HEK293 (cell line): ENCODE results near the gene ADAT2.

Experiments used
- CTCF ChIA-PET: fragments of 350-600 bp; formaldehyde crosslinking; extraction: SDS; loops from one replicate; lab custom pipeline; 2021; ENCODE audit warnings: antibody characterized with exemption; lab: Yijun Ruan, JAX
- POLR2A ChIA-PET: fragments of 300-600 bp; formaldehyde crosslinking; extraction: SDS; loops from one replicate; lab custom pipeline; 2020; ENCODE audit warnings: antibody characterized with exemption, inconsistent platforms; lab: Yijun Ruan, JAX
- H3K27ac ChIP-seq: fragments of 200-500 bp; sonication (Bioruptor generic); 2 replicates; pipeline ENCODE4 v1.5.1; 2014; ENCODE audit warnings: low read depth, low read length, control low read depth, inconsistent platforms; ENCODE audit errors: extremely low read depth
- H3K36me3 ChIP-seq, 2 experiments: fragments of 200-500 bp in 1 of 2; sonication (Bioruptor generic) in 1 of 2; 1 replicate in 1 of 2; 2 replicates in 1 of 2; pipeline ENCODE4 v1.5.1; 2014 to 2017; ENCODE audit warnings: inconsistent platforms in 2 of 2, low read length in 2 of 2; ENCODE audit not compliant: control insufficient read depth in 2 of 2, insufficient read depth in 1 of 2
- H3K4me1 ChIP-seq: fragments of 200-500 bp; sonication (Bioruptor generic); 2 replicates; pipeline ENCODE4 v1.5.1; 2014; ENCODE audit warnings: mild to moderate bottlenecking, low read length, inconsistent platforms; ENCODE audit not compliant: control insufficient read depth, insufficient read depth
- H3K4me3 ChIP-seq: 2 replicates; pipeline ENCODE4 v1.5.1; 2011; ENCODE audit warnings: low read depth, mild to moderate bottlenecking, control low read depth, low read length, moderate library complexity
- H3K9me3 ChIP-seq: fragments of 200-500 bp; sonication (Bioruptor generic); 2 replicates; pipeline ENCODE4 v1.5.1; 2014; ENCODE audit warnings: low read depth, low read length, inconsistent platforms; ENCODE audit not compliant: control insufficient read depth, insufficient read depth
- EGR2 ChIP-seq: fragments of 450-650 bp; formaldehyde crosslinking; IDR thresholded peaks from 2 replicates; pipeline ENCODE4 v1.5.1; 2016; ENCODE audit warnings: low read depth, missing biosample characterization, missing genetic modification characterization
- OVOL3 ChIP-seq: fragments of 450-650 bp; formaldehyde crosslinking; IDR thresholded peaks from 2 replicates; pipeline ENCODE4 v1.5.1; 2016; ENCODE audit warnings: missing biosample characterization, missing genetic modification characterization
- SCRT2 ChIP-seq: fragments of 450-650 bp; formaldehyde crosslinking; IDR thresholded peaks from 2 replicates; pipeline ENCODE4 v1.5.1; 2016; ENCODE audit warnings: missing biosample characterization, missing genetic modification characterization
- ZBTB6 ChIP-seq: fragments of 450-650 bp; formaldehyde crosslinking; IDR thresholded peaks from 2 replicates; pipeline ENCODE4 v1.5.1; 2017; ENCODE audit warnings: missing biosample characterization, missing genetic modification characterization
- ZFHX2 ChIP-seq: fragments of 450-650 bp; formaldehyde crosslinking; conservative IDR thresholded peaks from 2 replicates; pipeline ENCODE4 v1.5.1; 2016; ENCODE audit warnings: missing biosample characterization, missing genetic modification characterization
- ZNF169 ChIP-seq: fragments of 450-650 bp; formaldehyde crosslinking; IDR thresholded peaks from 2 replicates; pipeline ENCODE4 v1.5.1; 2016; ENCODE audit warnings: missing biosample characterization, missing genetic modification characterization
- ZNF175 ChIP-seq: fragments of 450-650 bp; formaldehyde crosslinking; IDR thresholded peaks from 2 replicates; pipeline ENCODE4 v1.5.1; 2016; ENCODE audit warnings: missing biosample characterization, missing genetic modification characterization
- ZNF274 ChIP-seq, 2 experiments: fragments of 200-500 bp in 1 of 2; fragments of 450-650 bp in 1 of 2; sonication (Bioruptor generic) in 1 of 2; formaldehyde crosslinking in 1 of 2; IDR thresholded peaks; 2 replicates each; pipeline versions ENCODE4 v1.5.1 to v1.6.1; 2014 to 2016; ENCODE audit warnings: borderline replicate concordance in 1 of 2, inconsistent platforms in 1 of 2, low read length in 1 of 2, missing biosample characterization in 1 of 2, missing genetic modification characterization in 1 of 2
- ZNF335 ChIP-seq: fragments of 450-650 bp; formaldehyde crosslinking; conservative IDR thresholded peaks from 2 replicates; pipeline ENCODE4 v1.5.1; 2016; ENCODE audit warnings: missing biosample characterization, missing genetic modification characterization
- ZNF37A ChIP-seq: fragments of 450-650 bp; IDR thresholded peaks from 2 replicates; pipeline ENCODE4 v1.5.1; 2018; ENCODE audit warnings: missing biosample characterization, missing genetic modification characterization
- ZNF426 ChIP-seq: fragments of 450-650 bp; formaldehyde crosslinking; IDR thresholded peaks from 2 replicates; pipeline ENCODE4 v1.5.1; 2017; ENCODE audit warnings: missing biosample characterization, missing genetic modification characterization, mild to moderate bottlenecking, inconsistent platforms, moderate library complexity
- ZNF501 ChIP-seq: fragments of 450-650 bp; formaldehyde crosslinking; IDR thresholded peaks from 2 replicates; pipeline ENCODE4 v1.5.1; 2016; ENCODE audit warnings: missing biosample characterization, missing genetic modification characterization
- ZNF513 ChIP-seq: fragments of 450-650 bp; IDR thresholded peaks from 2 replicates; pipeline ENCODE4 v1.5.1; 2018; ENCODE audit warnings: missing biosample characterization, missing genetic modification characterization
- ZNF544 ChIP-seq: fragments of 450-650 bp; formaldehyde crosslinking; IDR thresholded peaks from 2 replicates; pipeline ENCODE4 v1.5.0; 2017; ENCODE audit warnings: missing biosample characterization, missing genetic modification characterization
- ZNF560 ChIP-seq: fragments of 450-650 bp; formaldehyde crosslinking; IDR thresholded peaks from 2 replicates; pipeline ENCODE4 v1.5.1; 2017; ENCODE audit warnings: missing biosample characterization, missing genetic modification characterization, borderline replicate concordance
- ZNF596 ChIP-seq: fragments of 450-650 bp; IDR thresholded peaks from 2 replicates; pipeline ENCODE4 v1.5.0; 2018; ENCODE audit warnings: missing biosample characterization, mild to moderate bottlenecking, missing genetic modification characterization, moderate library complexity
- ZNF791 ChIP-seq: fragments of 450-650 bp; formaldehyde crosslinking; IDR thresholded peaks from 2 replicates; pipeline ENCODE4 v1.5.1; 2016; ENCODE audit warnings: missing biosample characterization, missing genetic modification characterization
- ZSCAN16 ChIP-seq: fragments of 450-650 bp; formaldehyde crosslinking; IDR thresholded peaks from 2 replicates; pipeline ENCODE4 v1.5.1; 2016; ENCODE audit warnings: missing biosample characterization, missing genetic modification characterization
- ZSCAN23 ChIP-seq: fragments of 450-650 bp; formaldehyde crosslinking; IDR thresholded peaks from 2 replicates; pipeline ENCODE4 v1.5.1; 2016; ENCODE audit warnings: missing biosample characterization, missing genetic modification characterization
- TF ChIP-seq, protein P1 (sequence below): fragments of 450-650 bp; formaldehyde crosslinking; IDR thresholded peaks from 2 replicates; pipeline ENCODE4 v1.5.1; 2016; ENCODE audit warnings: missing biosample characterization, missing genetic modification characterization

Gene ADAT2

GRCh38 chr6:143399176-143399575, 51.3 kb downstream of the ADAT2 start:
- ChIA-PET CTCF (no interaction called here), POLR2A (no interaction called here)
- TF ChIP-seq OVOL3 (tag by site-specific recombination) (no peak), ZNF501 (tag by site-specific recombination) (no peak), ZNF791 (tag by site-specific recombination) (no peak)
- no peak overlapping the region for H3K4me3 ChIP-seq
- H3K4me1 ChIP-seq: peaks cover 11% of the 10 kb centered on the region
- H3K27ac ChIP-seq: no peak overlapping the region
- H3K9me3 ChIP-seq: no peaks in the 10 kb centered on the region
- H3K36me3 ChIP-seq: no peaks in the 10 kb centered on the region

- TF ChIP-seq ZSCAN16 (tag by site-specific recombination) (no peak), ZFHX2 (tag by site-specific recombination) (peak; percentile 51), ZNF37A (tag by site-specific recombination) (no peak), ZNF596 (tag by site-specific recombination) (no peak), ZNF335 (tag by site-specific recombination) (no peak), SCRT2 (tag by site-specific recombination) (0 out of 2 replicates have a peak, but pooled peaks have one; percentile 20), ZNF544 (no peak)
- TF ChIP-seq, protein P1, sequence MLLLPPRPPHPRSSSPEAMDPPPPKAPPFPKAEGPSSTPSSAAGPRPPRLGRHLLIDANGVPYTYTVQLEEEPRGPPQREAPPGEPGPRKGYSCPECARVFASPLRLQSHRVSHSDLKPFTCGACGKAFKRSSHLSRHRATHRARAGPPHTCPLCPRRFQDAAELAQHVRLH (tag by site-specific recombination): no peak
- TF ChIP-seq, all 188 proteins: peak for 2
- Histone ChIP-seq H3K4me3 (no peak overlapping the region), H3K27ac (no peak overlapping the region), H3K36me3 (no peaks in the 10 kb centered on the region), H3K4me1 (peaks cover 11% of the 10 kb centered on the region), H3K9me3 (no peaks in the 10 kb centered on the region)
- POLR2A ChIA-PET: no interaction called here
- CTCF ChIA-PET: interaction anchor here (0.6 to 2.0 kb wide), 3 partner anchors 30 to 1662 kb away, joined by 3 to 9 read pairs (median 3); no protein-coding TSS in a partner anchor
These were observed 53.0 kb downstream of the ADAT2 start for GRCh38 chr6:143397227-143398222.

DNA sequence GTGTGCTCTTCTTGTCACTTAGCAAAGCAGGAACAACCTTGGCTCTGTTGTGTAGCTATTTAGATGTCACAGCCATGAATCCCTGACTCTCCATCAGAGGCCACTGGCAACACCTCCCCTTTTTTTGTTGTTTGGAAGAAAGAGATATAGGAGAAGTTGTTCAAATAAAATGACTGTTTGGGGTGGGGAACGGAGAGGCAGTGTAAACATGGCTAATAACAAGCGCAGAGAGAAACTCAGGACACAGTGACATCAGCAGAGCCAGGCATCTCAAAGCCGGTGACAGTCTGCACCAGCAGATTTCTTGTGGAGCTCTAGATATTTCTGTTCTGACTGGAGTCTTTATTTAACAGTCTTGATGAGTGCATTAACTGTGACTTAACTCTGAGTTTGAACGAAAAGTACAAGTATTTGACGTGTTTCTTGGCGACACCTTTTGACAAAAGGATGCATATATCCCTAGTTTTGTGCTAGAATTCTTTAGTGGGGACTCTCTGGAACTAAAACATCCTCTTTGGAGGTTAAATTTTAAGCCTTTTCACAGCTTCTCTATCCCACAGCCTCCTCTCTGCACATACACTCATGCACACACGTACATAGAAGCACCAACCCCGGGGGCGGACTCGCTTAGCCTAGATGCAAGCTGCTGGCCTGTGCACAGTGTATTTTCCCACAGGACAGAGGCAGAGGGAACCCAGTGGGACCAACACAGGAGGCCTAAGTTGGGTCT, 53.8 kb downstream of the ADAT2 start:
- H3K9me3 ChIP-seq: no peaks in the 10 kb centered on the region
- TF ChIP-seq ZNF169 (tag by site-specific recombination) (no peak), ZNF513 (tag by site-specific recombination) (no peak), ZNF274 (IDR thresholded peaks at IDR 0.05; ENCODE audit: low read length) (no peak), ZNF274 (tag by site-specific recombination; IDR thresholded peaks at IDR 0.05; ENCODE audit: borderline replicate concordance) (no peak), ZSCAN23 (no peak), EGR2 (tag by site-specific recombination) (no peak), SCRT2 (tag by site-specific recombination) (no peak), ZNF560 (tag by site-specific recombination) (no peak), ZNF426 (tag by site-specific recombination) (no peak), ZNF175 (tag by site-specific recombination) (no peak), ZBTB6 (tag by site-specific recombination) (no peak)
- H3K27ac ChIP-seq: no peak overlapping the region
- POLR2A ChIA-PET: interaction anchor here (0.9 kb wide), 1 partner anchor 334 kb away, joined by 3 read pairs; no protein-coding TSS in a partner anchor
- no peak overlapping the region for H3K4me3 ChIP-seq
- CTCF ChIA-PET: interaction anchor here (0.9 to 2.0 kb wide), 4 partner anchors 29 to 704 kb away, joined by 3 to 9 read pairs (median 4); no protein-coding TSS in a partner anchor
- H3K36me3 ChIP-seq: no peaks in the 10 kb centered on the region
- peaks cover 11% of the 10 kb centered on the region for H3K4me1 ChIP-seq
